Stimulated activated CD8-positive, alpha-beta memory T cell treated with anti-CD3 and anti-CD28 coated beads, Interleukin-12 subunit alpha, Interleukin-12 subunit beta, amount 100 ng/mL, for 24 hours (primary cell): ENCODE results near the gene CDKN1B.
"Not testable (repeated sequence)": the region's sequence is repeated elsewhere in the genome, so short reads cannot be mapped to it uniquely, and the experiment has no call there.

Experiments used
- DNase-seq: peaks from one replicate; pipeline ENCODE4 v3.0.0-alpha.2; 2020; ENCODE audit errors: extremely low read depth

CDKN1B gene

DNA sequence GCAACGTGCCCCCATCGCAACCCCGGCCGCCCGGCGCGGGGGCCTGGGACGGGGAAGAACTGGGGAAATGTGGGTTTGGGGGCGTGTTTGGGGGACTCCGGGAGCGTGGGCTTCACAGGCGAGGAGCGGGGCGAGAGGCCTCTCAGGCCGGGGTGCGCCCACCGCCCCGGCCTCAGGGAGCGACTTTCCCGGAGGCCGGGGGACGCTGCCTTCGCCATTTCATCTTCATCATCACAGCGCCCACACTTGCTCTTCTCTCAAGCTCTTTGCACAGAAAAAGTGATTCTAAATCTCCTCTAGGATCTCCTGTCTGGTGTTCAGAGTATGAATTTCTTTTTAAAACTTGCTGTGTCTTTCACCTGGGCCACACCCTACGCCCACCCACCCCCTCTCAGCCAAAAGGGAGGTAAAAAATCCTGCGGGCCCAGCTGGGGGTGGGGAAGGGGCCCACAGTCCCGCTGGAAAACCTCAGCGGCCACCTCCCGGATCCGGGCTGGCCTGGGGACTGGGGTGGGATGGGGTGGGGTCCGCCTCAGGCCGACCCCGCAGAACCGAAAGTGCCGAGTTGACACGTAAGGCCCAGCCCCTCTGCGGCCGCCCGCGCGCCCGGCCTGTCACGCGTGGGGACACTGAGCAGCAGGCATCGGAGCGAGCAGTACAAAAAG, 7.4 kb downstream of the CDKN1B start:
- DNase-seq, result no peak

DNA sequence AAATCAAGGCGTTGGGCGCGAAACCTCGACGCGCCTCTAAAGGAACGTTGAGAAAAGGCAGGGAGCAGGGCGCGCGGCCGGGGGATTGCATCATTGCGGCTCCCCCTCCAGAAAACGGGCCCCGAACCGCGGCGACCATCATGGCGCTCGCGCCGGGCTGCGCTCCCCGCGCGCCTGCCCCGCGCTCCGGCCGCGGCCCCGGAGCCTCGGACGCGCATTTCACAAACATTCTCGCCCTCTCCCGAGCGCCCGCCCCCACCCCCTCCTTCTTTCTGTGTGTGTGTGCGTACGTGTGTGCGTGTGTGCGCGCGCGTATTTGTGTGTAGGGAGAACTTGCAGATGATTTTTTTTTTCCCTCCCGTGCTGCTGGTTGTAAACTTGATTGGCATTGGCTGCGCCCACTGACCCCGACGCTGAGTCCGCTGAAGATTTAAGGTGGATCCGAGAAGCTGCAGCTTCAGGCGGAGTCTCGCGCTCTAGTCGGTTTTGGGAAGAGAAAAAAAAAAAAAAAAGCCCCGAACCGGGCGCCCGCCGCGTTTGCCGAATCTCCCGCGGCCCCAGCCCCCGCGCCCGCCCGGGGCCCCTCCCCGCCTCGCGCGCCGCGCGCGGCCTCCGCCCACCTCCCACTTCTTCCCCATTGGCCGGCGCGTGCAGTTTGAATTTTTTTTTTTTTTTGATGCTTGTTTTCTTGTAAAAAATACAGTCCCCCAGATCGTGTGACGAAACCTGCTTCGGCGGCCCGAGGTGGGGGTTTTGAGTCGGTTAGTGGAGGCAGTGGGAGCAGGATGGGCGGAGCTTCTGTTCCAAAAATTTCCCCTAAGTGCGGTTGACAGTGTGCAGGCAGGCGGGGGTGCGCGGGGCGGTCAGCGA, 8.2 kb downstream of the CDKN1B start:
- DNase-seq, result peak; percentile 77

DNA sequence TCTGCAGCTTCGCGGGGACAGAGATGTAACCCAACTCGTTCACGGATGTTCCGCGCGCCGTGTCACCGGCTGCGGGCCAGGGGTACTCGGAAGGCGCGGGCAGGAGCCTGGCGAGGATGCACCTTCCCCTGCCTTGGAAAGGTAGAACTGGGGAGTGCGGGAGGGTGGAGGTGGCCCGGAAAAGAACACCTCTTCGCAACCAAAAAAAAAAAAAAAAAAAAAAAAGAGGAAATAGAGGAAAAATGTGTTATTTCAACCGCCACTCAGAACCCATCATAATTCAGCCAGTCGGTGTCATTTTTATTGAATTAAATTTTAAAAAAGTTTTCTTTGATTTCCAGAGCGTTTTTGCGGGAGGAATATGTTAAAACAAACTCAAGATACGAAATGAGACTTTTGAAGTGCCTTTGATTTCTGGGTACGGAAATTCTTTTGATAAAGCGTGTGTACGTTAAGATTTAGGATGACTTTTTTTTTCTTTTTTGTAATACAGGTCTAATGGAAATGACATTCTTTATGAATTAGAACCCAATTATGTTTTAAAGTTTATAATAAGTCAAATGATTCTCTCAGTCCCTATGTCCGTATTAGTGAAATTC, 8.9 kb downstream of the CDKN1B start:
- no peak for DNase-seq

GRCh38 chr12:12726555-12727093, 9.5 kb downstream of the CDKN1B start:
- no peak for DNase-seq

DNA sequence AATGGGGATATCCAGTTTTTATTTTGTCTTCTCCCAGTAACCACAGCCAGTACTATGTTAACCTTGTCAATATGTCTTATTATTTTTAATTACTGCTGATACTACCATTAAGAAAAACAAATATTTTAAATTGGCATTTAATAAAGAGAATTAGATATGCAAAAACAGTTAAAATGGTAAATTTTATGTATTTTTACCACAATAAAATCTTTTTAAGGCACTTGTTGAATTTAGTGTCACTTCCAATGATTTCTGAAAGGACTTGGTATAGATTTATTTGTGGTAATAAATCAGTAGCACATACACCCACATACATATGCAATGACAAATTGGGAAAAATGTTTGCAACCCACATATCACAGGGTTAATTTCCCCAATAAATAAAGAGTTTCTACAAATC, 14.0 kb downstream of the CDKN1B start:
- no peak for DNase-seq

GRCh38 chr12:12731785-12732184, 14.6 kb downstream of the CDKN1B start:
- DNase-seq, result no peak

DNA sequence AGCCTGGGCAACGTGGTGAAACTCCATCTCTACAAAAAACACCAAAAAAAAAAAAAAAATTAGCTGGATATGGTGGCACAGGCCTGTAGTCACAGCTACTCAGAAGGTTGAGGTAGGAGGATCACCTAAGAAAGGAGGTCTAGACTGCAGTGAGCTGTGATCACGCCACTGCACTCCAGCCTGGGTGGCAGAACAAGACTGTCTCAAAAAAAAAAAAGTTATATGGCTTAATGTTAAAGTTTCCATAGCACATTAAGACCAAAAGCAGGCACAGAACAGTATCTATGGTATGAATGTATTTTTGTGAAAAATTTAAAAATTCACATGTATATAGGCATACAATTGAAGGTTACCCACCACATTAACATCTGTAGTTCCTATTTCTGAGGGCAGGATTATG, 15.9 kb downstream of the CDKN1B start:
- no peak for DNase-seq

- DNase-seq, result no peak
Observed at GRCh38 chr12:12734054-12734453, 16.9 kb downstream of the CDKN1B start.

- DNase-seq, result no peak
Observed at GRCh38 chr12:12734561-12735071, 17.4 kb downstream of the CDKN1B start.

GRCh38 chr12:12735301-12735700, 18.1 kb downstream of the CDKN1B start:
- DNase-seq, result no peak

DNA sequence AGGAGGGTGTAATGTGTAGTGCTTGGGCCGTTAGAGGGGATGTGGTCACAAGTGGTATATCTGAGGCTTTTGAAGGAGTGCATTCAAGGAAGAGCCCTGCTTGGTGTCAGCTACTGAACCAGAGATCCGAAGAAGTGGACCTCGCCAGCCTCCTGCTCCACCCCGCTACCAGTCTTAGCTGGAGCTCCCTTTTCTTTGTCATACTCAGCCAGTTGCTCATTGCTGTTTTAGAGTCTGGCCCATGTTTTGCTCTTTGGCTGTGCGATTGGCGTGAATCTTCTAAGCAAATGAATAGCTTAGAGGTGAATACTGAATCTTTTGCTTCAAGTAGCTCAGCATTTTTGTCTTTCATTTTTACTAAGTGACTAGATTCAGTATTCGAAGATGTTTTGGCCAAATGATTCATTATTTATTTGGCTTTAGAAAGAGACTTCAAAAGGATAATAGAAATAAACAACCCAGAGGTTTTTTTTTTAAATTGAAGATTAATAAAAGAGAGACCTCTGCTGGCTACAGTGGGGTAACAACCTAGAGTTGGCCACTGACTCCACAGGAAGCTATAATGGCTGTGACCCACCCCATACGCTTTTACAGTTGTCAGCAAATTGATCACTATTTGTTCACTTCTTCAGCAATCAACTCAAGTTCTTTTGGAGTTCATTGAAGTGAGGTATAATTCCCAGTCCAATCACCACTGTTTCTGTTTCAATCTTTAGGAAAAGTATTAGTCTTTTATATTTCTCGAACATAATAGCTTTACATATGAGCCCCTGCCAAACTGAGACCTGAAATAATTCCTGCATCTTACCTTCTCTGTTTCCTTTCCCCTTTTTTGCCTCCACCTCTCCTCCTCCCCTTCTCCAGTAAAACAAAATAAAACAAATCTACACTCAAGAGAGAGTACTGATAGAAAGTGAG, 19.9 kb downstream of the CDKN1B start:
- no peak for DNase-seq

DNA sequence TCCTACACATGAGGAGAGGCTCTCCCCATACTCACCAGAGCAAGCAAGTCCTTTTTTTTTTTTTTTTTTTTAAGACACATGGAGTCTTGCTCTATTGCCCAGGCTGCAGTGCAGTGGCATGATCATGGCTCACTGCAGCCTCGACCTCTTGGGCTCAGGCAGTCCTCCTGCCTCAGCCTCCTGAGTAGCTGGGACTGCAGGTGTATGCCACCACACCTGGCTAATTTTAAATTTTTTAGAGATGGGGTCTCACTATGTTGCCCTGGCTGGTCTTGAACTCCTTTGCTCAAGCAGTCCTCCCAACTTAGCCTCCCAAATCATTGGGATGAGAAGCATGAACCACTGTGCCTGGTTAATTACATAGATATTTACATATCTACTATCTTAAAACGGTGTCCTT, 21.0 kb downstream of the CDKN1B start:
- not testable (repeated sequence) for DNase-seq

DNA sequence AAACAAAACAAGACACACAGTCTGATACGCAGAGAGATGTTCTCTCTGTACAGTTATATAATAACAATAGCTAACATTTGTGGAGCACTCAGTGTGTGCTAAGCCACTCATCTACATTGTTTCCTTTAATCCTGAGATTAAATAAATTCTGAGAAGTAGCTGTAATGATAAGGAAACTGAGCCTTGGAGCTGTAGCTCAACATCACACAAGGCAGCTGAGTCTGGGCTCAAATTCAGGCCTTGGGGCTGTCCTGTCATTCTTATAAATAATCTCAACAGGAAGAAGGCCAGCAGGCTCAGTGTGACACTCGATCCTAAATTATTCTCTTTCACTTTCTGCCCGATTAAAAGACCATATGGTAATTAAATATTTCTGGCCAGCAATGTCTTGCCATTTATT, 24.5 kb downstream of the CDKN1B start:
- no peak for DNase-seq

- DNase-seq, result no peak
Observed at GRCh38 chr12:12744546-12745305, 27.6 kb downstream of the CDKN1B start.

DNA sequence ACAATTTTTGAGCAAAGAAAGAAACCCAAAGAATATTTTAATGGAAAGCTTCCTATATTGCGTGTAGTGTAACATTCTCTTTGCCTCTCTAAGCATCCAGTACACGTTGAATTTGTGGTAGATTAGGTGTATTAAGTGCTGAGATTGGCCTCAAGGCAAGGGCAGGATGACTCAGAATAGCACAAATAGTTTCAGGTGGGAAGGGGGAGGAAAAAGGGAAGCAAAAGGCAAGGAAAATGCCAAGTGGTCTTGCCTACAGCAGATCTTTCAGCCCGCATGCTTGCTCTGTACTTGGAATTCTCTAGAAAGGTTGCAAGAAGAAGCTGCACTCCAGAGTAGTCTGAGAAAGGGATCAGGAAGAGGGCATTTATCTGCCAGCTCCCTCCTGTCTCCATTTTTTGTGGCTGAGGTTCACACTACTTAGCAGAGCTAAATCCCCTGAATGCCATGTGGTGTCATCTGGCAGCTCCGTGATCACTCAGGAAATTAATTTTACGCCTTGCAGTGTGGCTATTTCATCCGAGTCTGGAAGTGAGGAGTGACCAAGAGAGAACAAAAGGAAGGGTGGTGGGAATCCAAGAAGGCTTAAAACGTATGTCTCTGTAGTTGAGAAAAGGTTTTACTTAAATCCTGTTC, 28.5 kb downstream of the CDKN1B start:
- no peak for DNase-seq

GRCh38 chr12:12747278-12747677, 30.1 kb downstream of the CDKN1B start:
- no peak for DNase-seq

- DNase-seq, result no peak
Observed at GRCh38 chr12:12748044-12748443, 30.9 kb downstream of the CDKN1B start.

GRCh38 chr12:12749433-12749832, 32.3 kb downstream of the CDKN1B start:
- no peak for DNase-seq

GRCh38 chr12:12755923-12756322, 38.8 kb downstream of the CDKN1B start:
- no peak for DNase-seq

DNA sequence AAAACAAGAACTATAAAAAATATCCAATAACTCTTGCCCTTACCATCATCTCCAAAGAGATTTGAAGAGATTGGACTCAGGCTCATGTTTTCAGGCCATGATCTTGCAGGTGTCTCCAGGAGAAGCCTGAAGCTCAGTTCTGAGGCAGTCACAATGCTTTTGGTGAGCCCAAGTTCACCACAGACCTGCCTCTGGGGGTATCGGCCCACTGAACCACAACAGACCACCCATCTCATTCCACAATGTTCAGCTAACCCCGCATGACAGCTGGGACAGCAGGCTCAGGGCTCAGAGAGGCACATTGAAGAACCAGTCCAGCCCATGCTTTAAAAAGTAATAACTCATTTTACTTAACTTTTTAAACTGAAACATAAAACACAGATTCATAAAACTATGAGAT, 40.0 kb downstream of the CDKN1B start:
- DNase-seq, result no peak
